NCI-H82 treated with DMSO at 0.1 percent for 48 hours (cell line): Measurements from ENCODE around the gene ZNF260.

ENCODE experiments used
- DNase-seq: peaks from one replicate; lab custom pipeline; 2025; ENCODE audit not compliant: unreplicated experiment; lab: John Stamatoyannopoulos, UW

The ZNF260 gene

DNA sequence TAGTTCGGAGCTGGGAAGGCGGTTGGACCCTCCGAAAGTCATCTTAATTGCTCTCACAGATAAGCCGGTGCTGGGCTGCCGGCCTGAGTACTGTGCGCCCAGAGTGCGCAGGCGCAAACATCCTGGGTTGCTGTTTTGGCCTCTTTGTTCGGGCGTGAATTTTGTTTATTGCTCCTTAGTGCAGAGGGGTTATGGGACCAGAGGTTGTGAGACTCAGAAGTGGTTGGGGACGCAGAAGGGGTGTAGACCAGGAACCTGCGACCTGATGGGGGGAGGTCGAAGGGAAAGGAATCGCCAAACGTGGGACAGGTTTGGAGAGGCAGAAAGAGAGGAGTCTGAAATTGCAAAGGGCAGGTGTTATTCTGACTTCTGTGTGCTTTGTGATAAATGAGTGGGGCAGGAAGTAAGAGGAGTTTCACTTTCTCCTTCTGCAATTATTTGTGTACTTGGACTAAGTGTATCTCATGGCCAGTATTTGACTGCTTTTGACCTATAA is 38.1 kb downstream of the ZNF260 start:
- peak; percentile 97 for DNase-seq

DNA sequence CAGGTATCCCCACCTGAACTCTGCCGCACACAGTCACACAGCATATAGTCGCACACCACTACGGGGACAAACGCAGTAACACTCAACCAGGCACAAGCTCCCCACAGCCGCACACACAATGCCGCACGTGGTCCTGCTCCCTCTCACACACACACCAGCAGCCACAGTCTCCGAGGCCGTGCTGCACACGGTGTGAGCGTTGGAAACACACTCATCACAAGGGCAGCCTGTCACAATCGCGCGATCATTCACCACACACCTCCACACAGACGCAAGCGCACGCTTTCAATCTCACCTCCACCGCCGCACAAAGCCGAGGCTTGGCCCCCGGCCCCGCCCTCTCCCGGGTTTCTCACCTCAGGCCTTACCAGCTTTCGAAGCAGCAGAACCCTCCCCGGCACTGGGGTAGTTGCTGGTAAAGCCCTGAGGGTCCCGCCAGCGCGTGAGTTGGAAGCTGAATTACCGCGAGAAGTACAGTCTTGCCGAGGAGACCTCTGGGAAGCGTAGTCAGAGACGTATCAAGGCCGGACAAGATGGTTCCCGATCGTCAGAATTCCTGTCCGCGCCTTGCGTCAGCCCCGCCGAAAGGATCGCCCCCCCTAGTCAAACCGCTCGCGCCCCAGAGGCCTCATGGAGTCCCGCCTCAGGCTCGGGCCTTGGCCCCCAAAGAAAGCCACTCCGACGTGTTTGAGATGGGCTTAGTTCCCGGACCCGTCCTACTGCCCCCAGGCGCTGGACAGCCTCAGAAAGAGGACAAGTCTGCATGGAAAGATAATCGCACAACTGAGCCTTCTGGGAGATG is 38.8 kb downstream of the ZNF260 start, which contains the start of gene ZNF566:
TSS of gene ZNF566 (minus strand) at position 444 of the 802 bp plus-strand sequence. CDS start 13,004 bp downstream, outside the sequence.
- peak; percentile 94 for DNase-seq

DNA sequence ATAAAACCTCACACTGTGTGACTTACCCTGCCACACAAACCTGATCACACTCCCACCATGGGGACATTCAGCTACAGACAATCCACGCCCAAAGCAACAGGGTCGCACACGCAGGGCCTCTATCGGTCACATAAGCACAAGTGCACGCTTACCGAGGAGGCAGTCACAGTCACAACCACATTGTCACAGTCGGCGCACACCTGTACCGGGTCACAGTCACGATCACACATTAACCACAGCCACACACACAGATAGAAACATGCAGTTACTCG is 39.3 kb downstream of the ZNF260 start:
- DNase-seq = peak; percentile 50

DNA sequence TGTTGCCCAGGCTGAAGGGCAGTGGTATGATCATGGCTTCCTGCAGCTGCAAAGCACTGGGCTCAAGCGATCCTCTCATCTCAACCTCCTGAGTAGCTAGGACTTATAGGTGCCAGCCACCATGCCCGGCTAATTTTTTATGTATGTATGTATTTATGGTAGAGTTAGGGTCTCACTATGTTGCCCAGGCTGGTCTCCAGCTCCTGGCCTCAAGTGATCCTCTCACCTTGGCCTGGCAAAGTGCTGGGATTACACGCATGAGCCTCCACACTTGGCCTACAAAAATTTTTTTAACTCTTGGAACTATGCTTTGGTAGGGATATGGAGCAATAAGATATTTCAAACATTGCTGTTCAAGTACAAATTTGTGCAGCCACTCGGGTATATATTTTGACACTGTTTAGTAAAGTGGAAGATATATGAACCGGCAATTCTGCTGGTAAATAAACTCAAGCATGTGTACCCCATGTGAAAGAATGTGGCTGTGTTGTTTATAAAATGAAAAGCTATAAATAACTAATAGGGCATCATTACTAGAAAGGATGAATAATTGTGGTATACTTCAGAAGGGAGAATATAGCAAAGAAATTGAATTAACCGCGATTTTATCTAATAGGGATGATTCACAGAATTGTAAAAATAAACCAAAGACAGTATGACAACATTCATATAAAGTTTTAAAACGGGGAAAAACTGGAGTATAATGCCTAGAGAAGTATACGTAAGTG is 39.8 kb downstream of the ZNF260 start:
- no peak for DNase-seq

DNA sequence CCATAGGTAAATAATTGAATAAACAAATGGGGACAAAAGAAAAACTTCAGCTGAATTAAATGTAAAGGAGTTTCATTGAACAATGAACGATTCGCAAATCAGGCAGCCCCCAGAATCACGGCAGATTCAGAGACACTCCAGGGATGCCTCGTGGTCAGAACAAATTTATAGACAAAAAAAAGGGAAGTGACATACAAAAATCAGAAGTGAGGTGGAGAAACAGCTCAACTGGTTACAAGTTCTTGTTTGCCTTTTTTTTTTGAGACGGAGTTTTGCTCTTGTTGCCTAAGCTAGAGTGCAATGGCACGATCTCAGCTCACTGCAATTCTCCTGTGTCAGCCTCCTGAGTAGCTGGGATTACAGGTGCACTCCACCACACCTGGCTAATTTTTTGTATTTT is 44.4 kb downstream of the ZNF260 start:
- no peak for DNase-seq

DNA sequence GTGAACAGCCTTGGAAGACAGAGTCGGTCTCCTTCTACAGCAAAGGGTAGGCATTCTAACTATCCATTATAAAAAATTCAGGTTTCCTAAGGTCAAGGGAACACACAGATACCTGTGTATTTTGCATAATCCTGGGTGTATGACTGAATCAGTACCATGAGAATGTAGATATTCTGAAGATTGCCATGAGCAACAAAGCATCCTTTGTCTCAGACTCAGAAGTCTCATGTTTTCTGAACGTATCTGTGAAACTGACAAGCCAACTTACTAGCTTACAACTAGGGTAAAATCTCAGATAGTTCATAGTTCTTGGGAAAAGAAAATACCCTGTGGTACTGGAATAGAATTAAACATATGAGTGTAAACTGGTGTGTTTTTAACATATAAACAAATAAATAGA is 45.2 kb downstream of the ZNF260 start:
- DNase-seq = no peak
